ENCODE measurements around the gene CIROP. TPM values are rescaled to one million over a fixed set of nuclear protein-coding genes. Genes with fewer than 3 reads are reported as not detected.

CIROP gene
- total RNA-seq, 1 donor from 2014 or later, result 0.19 TPM

DNA sequence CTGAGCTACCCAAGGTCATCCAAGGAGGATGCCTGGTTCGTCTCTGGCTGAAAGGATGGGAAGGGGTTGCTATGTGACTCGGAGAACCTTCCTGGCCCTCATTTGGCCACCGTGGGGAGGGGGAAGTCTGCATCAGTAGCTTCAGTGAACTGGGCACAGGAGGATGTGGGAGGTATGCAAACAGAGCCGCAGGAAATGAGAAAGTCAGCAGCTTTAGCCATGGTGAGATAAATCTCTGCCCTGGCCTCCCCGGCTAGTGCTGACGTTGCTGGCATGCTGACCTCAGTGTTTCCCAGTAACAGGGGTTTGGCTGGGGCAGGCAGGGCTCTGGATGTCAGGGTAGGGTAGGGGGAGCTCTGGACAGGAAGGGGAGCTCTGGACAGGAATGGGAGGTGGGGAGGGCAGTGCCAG lies 16.6 kb upstream of the CIROP start:
- peak overlapping the region; percentile 88 for H3K27ac Mint-ChIP-seq
- peak overlapping the region; percentile 53 for H3K4me3 Mint-ChIP-seq
- H3K4me1 Mint-ChIP-seq (ENCODE audit: unreplicated experiment), result peaks cover 24% of the 10 kb centered on the region
- TF ChIP-seq, protein P1, sequence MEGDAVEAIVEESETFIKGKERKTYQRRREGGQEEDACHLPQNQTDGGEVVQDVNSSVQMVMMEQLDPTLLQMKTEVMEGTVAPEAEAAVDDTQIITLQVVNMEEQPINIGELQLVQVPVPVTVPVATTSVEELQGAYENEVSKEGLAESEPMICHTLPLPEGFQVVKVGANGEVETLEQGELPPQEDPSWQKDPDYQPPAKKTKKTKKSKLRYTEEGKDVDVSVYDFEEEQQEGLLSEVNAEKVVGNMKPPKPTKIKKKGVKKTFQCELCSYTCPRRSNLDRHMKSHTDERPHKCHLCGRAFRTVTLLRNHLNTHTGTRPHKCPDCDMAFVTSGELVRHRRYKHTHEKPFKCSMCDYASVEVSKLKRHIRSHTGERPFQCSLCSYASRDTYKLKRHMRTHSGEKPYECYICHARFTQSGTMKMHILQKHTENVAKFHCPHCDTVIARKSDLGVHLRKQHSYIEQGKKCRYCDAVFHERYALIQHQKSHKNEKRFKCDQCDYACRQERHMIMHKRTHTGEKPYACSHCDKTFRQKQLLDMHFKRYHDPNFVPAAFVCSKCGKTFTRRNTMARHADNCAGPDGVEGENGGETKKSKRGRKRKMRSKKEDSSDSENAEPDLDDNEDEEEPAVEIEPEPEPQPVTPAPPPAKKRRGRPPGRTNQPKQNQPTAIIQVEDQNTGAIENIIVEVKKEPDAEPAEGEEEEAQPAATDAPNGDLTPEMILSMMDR (conservative IDR thresholded peaks at IDR 0.05), result no peak
- DNase-seq (ENCODE audit: extremely low spot score, unreplicated experiment), result no peak
- no peaks in the 10 kb centered on the region for H3K36me3 Mint-ChIP-seq
- peaks cover 3% of the 10 kb centered on the region for H3K27me3 Mint-ChIP-seq
- no peaks in the 10 kb centered on the region for H3K9me3 Mint-ChIP-seq

DNA sequence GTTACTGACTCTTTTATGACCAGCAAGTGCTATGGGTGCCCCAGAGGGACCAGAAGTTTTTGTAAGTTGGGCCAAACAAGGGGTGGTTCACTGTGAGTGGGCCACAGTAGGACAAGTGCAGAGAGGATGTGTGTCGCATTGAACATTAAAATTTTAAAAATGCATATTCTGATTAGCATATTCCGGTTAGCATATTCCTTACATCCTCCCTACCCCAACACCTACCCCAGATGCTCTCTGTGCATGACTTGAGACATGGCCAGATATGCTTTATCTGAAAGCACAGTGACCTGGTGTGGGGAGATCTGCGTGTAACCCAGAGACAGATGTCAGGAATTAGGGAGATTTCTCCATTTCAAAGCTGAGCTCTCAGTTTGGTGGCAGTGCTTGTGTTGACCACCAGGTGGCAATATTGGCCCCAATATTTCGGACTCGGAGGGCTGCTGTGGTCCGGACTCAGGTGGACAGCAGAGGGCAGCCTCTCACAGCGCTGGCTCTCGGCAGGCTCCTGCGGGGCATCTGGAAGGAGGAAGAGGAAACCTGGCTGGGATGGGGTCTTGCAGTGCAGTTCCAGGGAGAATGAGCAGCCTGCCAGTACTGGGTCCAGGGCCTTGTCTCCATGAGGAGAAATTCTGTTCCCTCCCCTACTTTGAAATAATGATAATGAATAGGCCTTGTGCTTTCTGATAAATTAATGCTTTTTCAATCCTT lies 15.9 kb upstream of the CIROP start:
- Mint-ChIP-seq H3K4me1 (ENCODE audit: unreplicated experiment) (peaks cover 24% of the 10 kb centered on the region), H3K27ac (peak overlapping the region; percentile 88), H3K9me3 (no peaks in the 10 kb centered on the region), H3K27me3 (peaks cover 6% of the 10 kb centered on the region), H3K4me3 (peak overlapping the region; percentile 53), H3K36me3 (no peaks in the 10 kb centered on the region)
- TF ChIP-seq, protein P1 (conservative IDR thresholded peaks at IDR 0.05), result peak; percentile 100
- peak; percentile 90 for DNase-seq (ENCODE audit: extremely low spot score, unreplicated experiment)

DNA sequence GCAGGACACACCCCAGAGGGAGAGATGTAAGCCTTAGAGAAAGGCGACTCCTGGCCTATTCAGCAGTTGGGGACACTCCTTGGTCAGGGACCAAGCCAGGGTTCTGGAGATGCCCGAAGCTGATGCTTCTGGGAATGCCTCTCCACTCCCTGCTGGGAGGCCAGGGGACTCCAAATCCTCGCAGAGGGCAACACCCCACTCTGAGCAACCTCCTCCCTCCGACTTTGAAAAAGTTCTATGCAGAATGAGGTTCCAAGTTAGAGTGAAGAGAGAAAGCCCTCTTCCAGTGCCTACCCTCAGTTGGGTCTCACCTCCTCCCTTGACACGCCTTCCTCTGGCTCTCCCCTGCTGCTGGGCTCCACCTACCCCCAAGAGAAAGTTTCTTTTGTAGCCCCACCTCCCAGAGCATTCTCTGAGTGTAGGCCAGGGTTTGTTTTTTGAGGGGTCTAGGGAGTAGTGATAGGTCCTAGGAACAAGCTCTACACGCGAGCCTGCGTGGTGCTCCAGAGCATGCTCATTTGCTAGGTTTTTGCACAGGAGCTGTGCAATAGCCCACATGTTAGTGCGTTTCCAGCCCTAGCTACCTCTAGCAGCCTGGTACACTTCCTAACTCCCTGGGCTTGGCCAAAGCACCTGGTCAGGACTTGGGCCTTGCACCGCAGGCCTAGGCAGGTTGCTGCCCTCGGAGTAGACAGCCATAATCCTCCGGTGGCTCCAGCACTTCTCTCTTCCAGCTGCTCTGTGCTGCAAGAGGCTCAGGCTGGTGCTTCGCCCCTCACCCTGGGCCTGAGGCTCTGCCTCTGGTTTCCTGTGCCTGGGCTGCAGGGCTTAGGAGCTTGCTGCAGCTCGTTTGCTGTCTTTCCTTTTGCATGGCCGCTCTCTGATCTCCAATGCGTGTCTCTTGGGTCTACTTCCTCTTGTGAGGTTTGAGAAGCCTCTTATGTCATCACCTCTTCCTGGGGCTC lies 14.9 kb upstream of the CIROP start:
- Mint-ChIP-seq H3K27me3 (peaks cover 10% of the 10 kb centered on the region), H3K36me3 (no peaks in the 10 kb centered on the region), H3K27ac (no peak overlapping the region), H3K9me3 (no peaks in the 10 kb centered on the region), H3K4me1 (ENCODE audit: unreplicated experiment) (peaks cover 28% of the 10 kb centered on the region), H3K4me3 (no peak overlapping the region)
- TF ChIP-seq, protein P1 (conservative IDR thresholded peaks at IDR 0.05), result no peak
- DNase-seq (ENCODE audit: extremely low spot score, unreplicated experiment), result no peak

DNA sequence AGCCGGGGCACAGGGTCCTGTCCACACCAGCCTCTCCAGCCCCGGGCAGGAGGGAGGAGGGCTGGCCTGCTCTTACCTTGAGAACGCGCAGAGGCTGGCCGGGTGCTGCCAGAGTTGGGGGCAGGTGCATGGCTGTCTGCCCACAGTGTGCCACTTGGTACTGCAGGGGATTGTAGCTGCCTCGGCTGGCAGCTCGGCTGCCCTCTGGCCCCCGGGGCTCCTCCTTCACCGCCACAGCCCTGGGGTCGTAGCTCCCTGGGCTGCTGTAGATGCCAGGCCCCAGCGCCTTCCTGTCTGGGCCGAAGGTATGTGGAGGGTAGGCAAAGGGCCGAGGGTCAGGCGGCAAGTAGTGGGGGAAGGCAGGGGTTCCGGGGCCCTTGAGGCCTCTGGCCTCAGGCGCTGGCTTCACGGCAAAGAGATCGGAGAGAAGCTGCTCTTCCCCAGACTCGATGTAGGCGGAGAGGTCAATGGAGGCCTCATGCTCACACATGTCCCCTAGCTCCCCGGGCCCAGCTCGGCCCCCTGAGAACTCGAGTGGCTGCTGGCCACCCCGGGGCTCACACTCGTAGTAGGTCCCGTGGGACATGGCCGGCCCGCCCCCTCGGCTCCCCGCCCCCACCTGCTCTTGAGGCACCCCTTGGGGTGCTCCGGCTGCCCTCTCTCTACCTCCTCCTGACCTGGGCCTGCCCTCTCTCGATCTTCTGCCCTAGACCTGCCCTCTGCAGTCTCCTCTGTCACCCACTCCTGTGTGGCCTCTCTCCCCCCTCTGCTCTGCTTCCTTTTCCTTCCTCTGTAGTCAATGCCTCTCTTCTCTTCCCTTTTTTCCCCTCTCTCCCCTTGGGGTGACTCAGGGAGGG lies 13.9 kb upstream of the CIROP start, which contains the start of gene CEBPE:
Gene CEBPE (minus strand): TSS at position 750 of the 857 bp plus-strand sequence. CDS start 164 bp downstream, at position 586.
- H3K36me3 Mint-ChIP-seq, result no peaks in the 10 kb centered on the region
- no peaks in the 10 kb centered on the region for H3K9me3 Mint-ChIP-seq
- TF ChIP-seq, protein P1 (conservative IDR thresholded peaks at IDR 0.05), result no peak
- no peak for DNase-seq (ENCODE audit: extremely low spot score, unreplicated experiment)
- peaks cover 26% of the 10 kb centered on the region for H3K4me1 Mint-ChIP-seq (ENCODE audit: unreplicated experiment)
- H3K27me3 Mint-ChIP-seq, result peaks cover 14% of the 10 kb centered on the region
- H3K4me3 Mint-ChIP-seq, result no peak within 1 kb of the TSS
- H3K27ac Mint-ChIP-seq, result no peak within 1 kb of the TSS
